ENCODE measurements around the gene METTL25.
A peak's percentile ranks its signal among the peaks of the same experiment; 100 is the strongest.

METTL25 gene

DNA sequence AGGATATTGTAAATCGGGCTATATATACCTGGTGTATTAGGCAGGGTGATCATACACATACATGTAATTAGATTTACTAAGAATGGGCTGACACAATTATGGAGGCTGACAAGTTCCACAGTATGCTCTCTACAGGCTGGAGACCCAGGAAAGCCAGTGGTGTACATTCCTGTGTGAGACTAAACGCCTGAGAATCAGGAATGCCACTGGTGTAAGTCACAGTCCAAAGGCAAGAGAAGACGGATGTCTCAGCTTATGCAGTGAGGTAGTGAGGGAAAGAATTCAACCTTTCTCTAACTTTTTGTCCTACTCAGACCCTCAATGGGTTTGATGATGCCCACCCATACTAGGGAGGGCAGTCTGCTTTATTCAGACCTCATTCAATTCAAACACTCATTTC, 57.1 kb downstream of the METTL25 start:
- no peak overlapping the region for H3K4me3 ChIP-seq (replicated peaks; ENCODE audit: low read depth, low read length)
- TF ChIP-seq, protein P1, sequence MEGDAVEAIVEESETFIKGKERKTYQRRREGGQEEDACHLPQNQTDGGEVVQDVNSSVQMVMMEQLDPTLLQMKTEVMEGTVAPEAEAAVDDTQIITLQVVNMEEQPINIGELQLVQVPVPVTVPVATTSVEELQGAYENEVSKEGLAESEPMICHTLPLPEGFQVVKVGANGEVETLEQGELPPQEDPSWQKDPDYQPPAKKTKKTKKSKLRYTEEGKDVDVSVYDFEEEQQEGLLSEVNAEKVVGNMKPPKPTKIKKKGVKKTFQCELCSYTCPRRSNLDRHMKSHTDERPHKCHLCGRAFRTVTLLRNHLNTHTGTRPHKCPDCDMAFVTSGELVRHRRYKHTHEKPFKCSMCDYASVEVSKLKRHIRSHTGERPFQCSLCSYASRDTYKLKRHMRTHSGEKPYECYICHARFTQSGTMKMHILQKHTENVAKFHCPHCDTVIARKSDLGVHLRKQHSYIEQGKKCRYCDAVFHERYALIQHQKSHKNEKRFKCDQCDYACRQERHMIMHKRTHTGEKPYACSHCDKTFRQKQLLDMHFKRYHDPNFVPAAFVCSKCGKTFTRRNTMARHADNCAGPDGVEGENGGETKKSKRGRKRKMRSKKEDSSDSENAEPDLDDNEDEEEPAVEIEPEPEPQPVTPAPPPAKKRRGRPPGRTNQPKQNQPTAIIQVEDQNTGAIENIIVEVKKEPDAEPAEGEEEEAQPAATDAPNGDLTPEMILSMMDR (IDR thresholded peaks at IDR 0.05; ENCODE audit: low read length, missing control alignments): no peak
- DNase-seq (ENCODE audit: low read depth): peak; percentile 23

DNA sequence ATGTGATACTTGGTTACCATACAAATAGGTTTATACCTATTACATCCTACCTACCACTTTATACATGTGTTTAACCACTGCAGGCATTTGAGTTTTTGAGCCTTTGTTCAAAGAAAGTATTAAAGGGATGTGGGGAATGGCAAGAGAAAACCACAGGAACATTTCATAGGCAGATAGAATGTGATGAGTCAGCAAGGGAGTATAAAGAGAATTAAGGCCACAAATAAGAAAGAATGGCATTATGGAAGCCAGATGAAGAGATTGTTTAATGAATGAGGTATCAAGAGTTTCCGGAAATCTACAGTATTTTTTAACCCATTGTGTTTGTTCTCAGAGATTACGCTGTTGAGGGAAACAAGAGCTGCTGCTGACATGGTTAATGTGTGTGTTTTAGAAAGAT, 66.9 kb downstream of the METTL25 start:
- H3K4me3 ChIP-seq (replicated peaks; ENCODE audit: low read depth, low read length): no peak overlapping the region
- TF ChIP-seq, protein P1 (IDR thresholded peaks at IDR 0.05; ENCODE audit: low read length, missing control alignments): no peak
- DNase-seq (ENCODE audit: low read depth): peak; percentile 62

DNA sequence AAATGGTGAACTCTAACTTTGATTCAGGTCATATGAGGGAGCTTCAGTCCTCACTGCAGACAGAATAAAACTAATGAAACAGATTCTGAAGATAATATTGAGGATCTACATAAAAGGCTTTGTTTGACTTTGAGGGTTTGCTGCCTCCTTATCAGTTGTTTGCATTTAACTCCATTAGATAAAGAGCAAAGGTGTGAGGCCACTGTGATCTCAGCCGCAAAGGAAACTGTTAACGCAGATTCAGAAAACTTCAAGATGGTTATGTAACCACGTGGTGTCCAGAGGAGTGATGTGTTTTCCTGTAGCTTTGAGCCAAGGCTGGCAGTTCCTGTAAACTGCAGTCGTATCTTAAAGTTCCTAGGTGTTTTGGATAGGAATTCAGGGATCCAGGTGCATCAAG, 67.8 kb downstream of the METTL25 start:
- TF ChIP-seq, protein P1 (IDR thresholded peaks at IDR 0.05; ENCODE audit: low read length, missing control alignments): no peak
- H3K4me3 ChIP-seq (replicated peaks; ENCODE audit: low read depth, low read length): no peak overlapping the region
- DNase-seq (ENCODE audit: low read depth): peak; percentile 4

DNA sequence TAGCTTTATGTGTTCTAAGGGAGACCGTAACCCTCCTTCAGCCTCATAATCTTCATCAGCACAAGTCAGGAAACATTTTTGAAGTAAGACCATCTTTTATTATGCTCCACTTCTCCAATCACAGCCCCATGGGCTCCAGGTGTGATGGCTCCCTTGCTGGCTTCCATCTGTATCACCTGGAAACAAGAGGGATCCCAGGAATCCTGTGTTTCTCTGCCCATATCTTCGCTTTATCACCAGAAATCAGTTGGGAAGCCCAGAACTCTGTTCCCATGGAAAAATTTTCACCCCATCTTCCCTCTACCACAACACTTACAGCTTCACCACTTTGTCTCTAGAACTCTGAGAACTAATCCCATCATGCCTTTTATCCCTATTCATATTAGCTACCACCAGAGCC, 68.3 kb downstream of the METTL25 start:
- H3K4me3 ChIP-seq (replicated peaks; ENCODE audit: low read depth, low read length): no peak overlapping the region
- TF ChIP-seq, protein P1 (IDR thresholded peaks at IDR 0.05; ENCODE audit: low read length, missing control alignments): no peak
- DNase-seq (ENCODE audit: low read depth): no peak

DNA sequence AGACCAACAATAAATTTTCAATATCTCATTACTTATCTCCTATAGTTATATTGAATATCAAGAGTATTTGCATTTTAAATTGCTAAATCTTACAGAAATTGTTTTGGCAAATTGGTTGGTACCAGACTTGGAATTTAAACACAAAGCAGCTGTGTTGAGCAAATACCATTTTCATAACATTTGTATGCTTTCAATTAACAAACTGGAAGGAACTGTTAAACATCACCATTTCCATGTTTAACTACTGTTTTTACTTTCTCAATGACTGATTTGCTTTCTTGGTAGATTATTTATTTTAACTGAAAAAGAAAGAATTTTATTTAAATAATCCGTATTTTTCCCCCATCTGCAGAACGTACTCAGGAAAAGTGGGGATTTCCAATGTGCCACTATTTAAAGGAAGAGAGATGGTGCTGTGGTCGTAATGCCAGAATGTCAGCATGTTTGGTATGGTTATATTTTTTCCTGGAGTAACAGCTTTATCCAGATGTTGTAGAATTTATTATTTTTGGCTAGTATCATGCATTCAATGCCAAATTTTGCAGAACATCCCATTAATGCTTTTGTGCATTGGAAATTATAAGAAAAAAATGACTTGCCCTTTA, 72.3 kb downstream of the METTL25 start:
- DNase-seq (ENCODE audit: low read depth): no peak
- H3K4me3 ChIP-seq (replicated peaks; ENCODE audit: low read depth, low read length): no peak overlapping the region
- TF ChIP-seq, protein P1 (IDR thresholded peaks at IDR 0.05; ENCODE audit: low read length, missing control alignments): no peak

DNA sequence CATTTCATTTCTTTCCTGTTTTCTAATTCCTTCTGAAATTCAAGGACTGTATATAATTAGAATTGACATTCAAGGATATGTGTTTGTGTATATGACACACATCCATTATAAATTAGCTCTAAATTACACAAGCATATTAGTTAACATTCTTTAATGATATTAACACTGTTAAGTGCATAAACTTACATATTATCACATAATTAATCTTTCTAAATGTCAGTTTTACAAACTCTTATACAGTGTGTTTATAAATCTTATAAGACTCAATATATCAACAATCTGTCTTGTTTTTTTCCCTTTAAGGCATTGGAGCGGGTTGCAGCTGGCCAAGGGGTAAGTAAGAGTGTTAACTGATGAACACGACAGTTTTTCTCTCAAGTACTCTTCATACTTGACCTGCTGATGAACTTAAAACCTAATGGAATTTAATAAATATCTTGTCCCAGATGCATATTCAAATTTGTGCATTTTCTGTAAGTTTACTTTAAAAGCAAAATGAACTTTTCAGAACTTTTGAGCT, 76.1 kb downstream of the METTL25 start:
- TF ChIP-seq, protein P1 (IDR thresholded peaks at IDR 0.05; ENCODE audit: low read length, missing control alignments): no peak
- H3K4me3 ChIP-seq (replicated peaks; ENCODE audit: low read depth, low read length): no peak overlapping the region
- DNase-seq (ENCODE audit: low read depth): no peak

DNA sequence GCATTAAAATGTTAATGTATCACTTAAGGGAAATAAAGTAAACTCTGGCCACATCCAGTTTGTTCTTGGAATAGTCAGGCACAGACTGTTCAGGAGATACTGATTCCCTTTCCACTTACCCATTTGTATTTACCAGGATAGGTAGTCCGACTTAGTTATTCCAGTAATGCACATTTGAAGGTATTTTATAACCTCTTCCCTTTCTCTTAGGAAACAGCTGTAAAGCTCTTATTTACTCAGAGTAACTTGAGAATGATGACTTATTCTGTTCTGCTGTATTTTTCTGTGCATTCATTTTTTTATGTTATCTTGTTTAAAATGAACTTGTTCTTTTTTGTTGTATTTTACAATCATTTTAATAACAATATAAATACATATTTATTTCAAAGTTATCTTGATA, 78.0 kb downstream of the METTL25 start:
- TF ChIP-seq, protein P1 (IDR thresholded peaks at IDR 0.05; ENCODE audit: low read length, missing control alignments): no peak
- DNase-seq (ENCODE audit: low read depth): no peak
- no peak overlapping the region for H3K4me3 ChIP-seq (replicated peaks; ENCODE audit: low read depth, low read length)
